CD4-positive, CD25-positive, alpha-beta regulatory T cell (primary cell): ENCODE measurements around the gene SRPK2. TPM values are rescaled to one million over a fixed set of nuclear protein-coding genes. Genes with fewer than 3 reads are reported as not detected.

Experiments
- ATAC-seq, 2 donors: fragments of 150-1000 bp; cut with Tn5 transposase; one replicate each; pipeline ENCODE4 v1.10.0; 2021; ENCODE audit warnings: low read depth in 2 of 2, moderate number of reproducible peaks in 2 of 2, moderate library complexity in 1 of 2
- DNase-seq, 3 donors: peaks; one replicate each; pipeline versions ENCODE4 v3.0.0 to v3.0.0-alpha.2; 2012 to 2022; ENCODE audit warnings: mixed read lengths in 1 of 3
- H3K27ac ChIP-seq: one replicate; pipeline ENCODE4 v1.7.0; 2013; ENCODE audit warnings: mild to moderate bottlenecking, low read length; ENCODE audit not compliant: insufficient read depth, poor library complexity, severe bottlenecking
- H3K27me3 ChIP-seq: one replicate; pipeline ENCODE4 v1.7.0; 2013; ENCODE audit warnings: low read length; ENCODE audit not compliant: control insufficient read depth, insufficient read depth
- H3K36me3 ChIP-seq: one replicate; pipeline ENCODE4 v1.7.0; 2013; ENCODE audit warnings: mild to moderate bottlenecking, low read length, moderate library complexity; ENCODE audit not compliant: control insufficient read depth, insufficient read depth
- H3K4me1 ChIP-seq: 2 replicates; pipeline ENCODE4 v1.7.0; 2013; ENCODE audit warnings: mild to moderate bottlenecking, low read length; ENCODE audit not compliant: insufficient read depth, control insufficient read depth, poor library complexity, severe bottlenecking
- H3K4me3 ChIP-seq: one replicate; pipeline ENCODE4 v1.7.0; 2013; ENCODE audit warnings: low read depth, mild to moderate bottlenecking, low read length, moderate library complexity
- H3K9me3 ChIP-seq, 2 experiments: 1 replicate in 1 of 2; 2 replicates in 1 of 2; pipeline ENCODE4 v1.7.0; 2013; ENCODE audit warnings: low read length in 2 of 2, mild to moderate bottlenecking in 1 of 2, moderate library complexity in 1 of 2; ENCODE audit not compliant: control insufficient read depth in 2 of 2
- H3K27ac Mint-ChIP-seq, 3 donors: one replicate each; pipeline ENCODE4 v1.8.0; 2020 to 2022; ENCODE audit warnings: mild to moderate bottlenecking in 3 of 3, mixed read lengths in 3 of 3, moderate library complexity in 2 of 3
- H3K27me3 Mint-ChIP-seq: one replicate; pipeline ENCODE4 v1.8.0; 2022; ENCODE audit warnings: mild to moderate bottlenecking, mixed read lengths
- H3K36me3 Mint-ChIP-seq: one replicate; pipeline ENCODE4 v1.8.0; 2020; ENCODE audit warnings: mixed read lengths
- H3K4me1 Mint-ChIP-seq, 4 donors: one replicate each; pipeline ENCODE4 v1.8.0; 2020 to 2022; ENCODE audit warnings: mixed read lengths in 4 of 4, mild to moderate bottlenecking in 1 of 4
- H3K4me3 Mint-ChIP-seq, 4 donors: one replicate each; pipeline ENCODE4 v1.8.0; 2020 to 2022; ENCODE audit warnings: mild to moderate bottlenecking in 4 of 4, mixed read lengths in 4 of 4, moderate library complexity in 3 of 4
- H3K9me3 Mint-ChIP-seq, 7 donors: one replicate each; pipeline ENCODE4 v1.8.0; 2020 to 2022; ENCODE audit warnings: mixed read lengths in 7 of 7, mild to moderate bottlenecking in 3 of 7, moderate library complexity in 2 of 7
- polyA plus RNA-seq, 4 donors: library from polyadenylated mRNA; unstranded; fragments of 300-500 nt; fragmentation: Illumina TruSeq; gene quantifications; one replicate each; pipeline ENCODE4 v1.2.3, GENCODE V29; 2021
- total RNA-seq: library from RNA; stranded (reverse); gene quantifications from one replicate; pipeline ENCODE4 v1.2.3, GENCODE V29; 2022

The SRPK2 gene
- total and polyA plus RNA-seq, 5 donors from 2014 or later, result 50.3 to 77.2 (median 62.6) TPM

DNA sequence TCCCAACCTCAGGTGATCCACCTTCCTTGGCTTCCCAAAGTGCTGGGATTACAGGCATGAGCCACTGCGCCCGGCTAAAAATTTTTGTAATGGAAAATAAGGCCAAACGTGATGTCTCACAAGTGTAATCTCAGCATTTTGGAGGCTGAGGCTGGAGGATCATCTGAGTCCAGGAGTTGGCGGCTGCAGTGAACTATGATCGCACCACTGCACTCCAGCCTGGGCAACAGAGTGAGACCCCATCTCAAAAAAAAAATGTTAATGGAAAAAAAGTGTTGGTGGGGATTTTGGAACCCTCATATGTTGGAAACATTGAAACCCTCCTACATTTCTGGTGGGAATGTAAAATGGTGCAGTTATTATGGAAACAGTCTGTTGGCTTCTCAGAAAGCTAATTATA lies 2.7 kb upstream of the SRPK2 start:
- Histone ChIP-seq H3K9me3 (no peaks in the 10 kb centered on the region), H3K27ac (no peak overlapping the region), H3K4me3 (no peak overlapping the region), H3K27me3 (no peaks in the 10 kb centered on the region), H3K36me3 (no peaks in the 10 kb centered on the region), H3K4me1 (peaks cover 18% of the 10 kb centered on the region)
- no peak overlapping the region for H3K27ac Mint-ChIP-seq
- peak overlapping the region in 2 of 4 donors; percentile 34 to 70 for H3K4me3 Mint-ChIP-seq
- H3K27me3 Mint-ChIP-seq, result peaks cover 5% of the 10 kb centered on the region
- H3K36me3 Mint-ChIP-seq, result no peaks in the 10 kb centered on the region
- DNase-seq, result no peak
- H3K9me3 Mint-ChIP-seq, result peaks cover 0 to 1% (median 0%) of the 10 kb centered on the region in 7 donors
- no peak for ATAC-seq
- peaks cover 10 to 37% (median 26%) of the 10 kb centered on the region in 4 donors for H3K4me1 Mint-ChIP-seq

DNA sequence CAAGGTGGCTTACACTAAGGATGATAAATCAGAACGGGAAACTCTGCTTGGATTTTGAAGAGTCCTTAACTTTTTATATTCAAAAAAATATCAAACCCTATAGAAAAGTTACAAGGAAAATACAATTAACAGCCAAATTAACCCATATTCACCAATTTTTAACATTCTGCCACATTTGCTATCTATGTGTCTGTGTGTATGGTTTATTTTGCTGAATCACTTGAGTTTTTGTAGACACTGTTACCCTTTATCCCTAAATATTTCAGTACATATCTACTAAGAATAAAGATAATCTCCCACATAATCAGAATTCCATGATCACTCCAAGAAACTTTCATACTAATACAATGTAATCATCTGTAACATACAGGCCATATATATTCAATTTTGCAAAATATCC lies 1.2 kb upstream of the SRPK2 start:
- Mint-ChIP-seq H3K36me3 (peaks cover 6% of the 10 kb centered on the region), H3K4me1 (peaks cover 14 to 39% (median 29%) of the 10 kb centered on the region in 4 donors), H3K27ac (peak overlapping the region in 2 of 3 donors; percentile 87 to 96), H3K9me3 (peaks cover 0 to 2% (median 0%) of the 10 kb centered on the region in 7 donors), H3K27me3 (peaks cover 5% of the 10 kb centered on the region), H3K4me3 (peak overlapping the region; percentile 86 to 99 (median 92))
- ATAC-seq, result no peak
- Histone ChIP-seq H3K4me1 (peaks cover 20% of the 10 kb centered on the region), H3K27ac (peak overlapping the region; percentile 41), H3K9me3 (no peaks in the 10 kb centered on the region), H3K4me3 (peak overlapping the region; percentile 45), H3K27me3 (no peaks in the 10 kb centered on the region), H3K36me3 (no peaks in the 10 kb centered on the region)
- DNase-seq, result no peak

DNA sequence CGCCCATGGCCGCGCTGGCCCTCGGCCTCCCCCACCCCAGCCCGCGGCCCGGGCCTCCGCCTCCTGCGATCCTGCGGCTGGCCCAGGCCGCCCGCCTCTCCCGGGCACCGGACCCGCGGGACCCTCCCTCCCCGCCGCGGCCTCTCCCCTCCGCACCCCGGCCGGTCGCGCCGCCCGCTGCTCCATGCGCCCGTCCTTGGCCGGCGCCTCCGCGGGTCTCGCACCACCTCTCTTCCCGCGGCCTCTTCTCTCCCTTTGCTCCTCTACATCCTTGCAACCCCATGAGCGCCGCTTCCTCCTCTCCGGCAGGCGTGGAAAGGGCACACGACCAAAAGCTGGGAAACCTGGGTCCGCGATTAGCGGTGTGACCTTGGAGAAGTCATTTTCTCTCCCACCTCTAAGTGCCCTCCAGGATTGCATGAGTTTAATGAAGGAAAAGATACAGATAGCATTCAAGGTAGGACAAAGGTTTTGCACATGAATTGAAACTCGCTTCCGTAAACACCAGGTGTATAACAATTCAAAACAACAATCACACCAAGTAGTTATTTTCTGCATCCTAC lies 448 bp upstream of the SRPK2 start:
- no peaks in the 10 kb centered on the region for H3K36me3 ChIP-seq

DNA sequence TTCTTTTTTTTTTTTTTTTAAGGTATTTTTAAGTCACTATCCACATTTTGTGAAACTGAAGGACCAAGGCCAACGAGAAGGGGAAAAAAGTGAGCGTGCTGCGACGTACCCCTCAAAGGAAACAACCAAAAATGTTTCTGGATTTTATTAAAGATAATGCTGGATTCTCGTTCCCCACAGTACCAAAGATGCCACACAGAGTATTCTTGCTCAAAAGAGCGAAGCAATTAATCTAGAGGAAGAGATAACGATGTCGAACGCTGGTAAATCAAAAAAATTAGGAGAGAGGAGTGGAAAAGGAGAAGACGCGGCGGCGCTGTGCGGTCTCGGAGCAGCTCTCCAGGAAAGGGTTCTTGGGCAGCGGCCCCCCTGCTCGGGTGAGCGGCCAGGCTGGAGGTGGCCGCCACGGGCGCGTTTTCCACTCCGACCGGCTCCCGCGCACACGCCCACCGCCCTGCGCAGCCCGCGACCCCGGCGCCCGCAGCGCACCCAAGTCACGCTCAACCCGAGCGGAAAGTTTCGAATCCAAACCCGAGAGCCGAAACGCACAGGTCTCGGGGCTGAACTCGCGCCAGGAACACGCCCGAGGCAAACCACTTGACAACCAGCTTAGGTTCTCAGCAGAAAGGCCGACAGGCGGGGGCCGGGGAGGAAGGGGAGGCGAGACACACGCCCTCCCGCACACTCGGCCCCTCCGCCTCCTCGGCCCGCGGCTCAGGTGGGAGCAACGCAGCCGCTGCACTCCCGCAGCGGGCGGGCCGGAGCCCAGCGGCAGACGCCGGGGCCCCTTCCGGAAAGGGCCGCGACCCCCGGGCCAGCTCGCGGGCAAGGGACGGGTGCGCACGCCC lies 989 bp downstream of the SRPK2 start:
- H3K36me3 ChIP-seq, result no peaks in the 10 kb centered on the region
- DNase-seq (peak; percentile 36 to 65 (median 44)), ATAC-seq (peak; percentile 43 to 52)
- no peak overlapping the region for H3K27ac ChIP-seq
- peaks cover 5% of the 10 kb centered on the region for H3K27me3 Mint-ChIP-seq
- H3K36me3 Mint-ChIP-seq, result peaks cover 6% of the 10 kb centered on the region
- peaks cover 20% of the 10 kb centered on the region for H3K4me1 ChIP-seq
- H3K4me3 ChIP-seq, result peak overlapping the region; percentile 87
- no peaks in the 10 kb centered on the region for H3K9me3 ChIP-seq
- H3K27me3 ChIP-seq, result no peaks in the 10 kb centered on the region
- peak overlapping the region; percentile 84 to 93 (median 86) for H3K27ac Mint-ChIP-seq
- H3K4me1 Mint-ChIP-seq, result peaks cover 14 to 55% (median 41%) of the 10 kb centered on the region in 4 donors
- H3K9me3 Mint-ChIP-seq, result peaks cover 0 to 2% (median 0%) of the 10 kb centered on the region in 7 donors
- peak overlapping the region; percentile 93 to 99 (median 94) for H3K4me3 Mint-ChIP-seq

More for the DNA sequence above, 448 bp upstream of the SRPK2 start:
- Mint-ChIP-seq H3K9me3 (peaks cover 0 to 2% (median 0%) of the 10 kb centered on the region in 7 donors), H3K4me3 (peak overlapping the region; percentile 86 to 99 (median 92)), H3K27me3 (peaks cover 5% of the 10 kb centered on the region), H3K27ac (peak overlapping the region; percentile 87 to 96 (median 95)), H3K36me3 (peaks cover 6% of the 10 kb centered on the region), H3K4me1 (peaks cover 14 to 45% (median 34%) of the 10 kb centered on the region in 4 donors)
- no peaks in the 10 kb centered on the region for H3K27me3 ChIP-seq
- H3K9me3 ChIP-seq, result no peaks in the 10 kb centered on the region
- DNase-seq, result peak in 2 of 3 donors; percentile 34 to 39
- peak overlapping the region; percentile 61 for H3K4me3 ChIP-seq
- H3K4me1 ChIP-seq, result peaks cover 20% of the 10 kb centered on the region
- peak; percentile 13 to 22 for ATAC-seq
- peak overlapping the region; percentile 50 for H3K27ac ChIP-seq

DNA sequence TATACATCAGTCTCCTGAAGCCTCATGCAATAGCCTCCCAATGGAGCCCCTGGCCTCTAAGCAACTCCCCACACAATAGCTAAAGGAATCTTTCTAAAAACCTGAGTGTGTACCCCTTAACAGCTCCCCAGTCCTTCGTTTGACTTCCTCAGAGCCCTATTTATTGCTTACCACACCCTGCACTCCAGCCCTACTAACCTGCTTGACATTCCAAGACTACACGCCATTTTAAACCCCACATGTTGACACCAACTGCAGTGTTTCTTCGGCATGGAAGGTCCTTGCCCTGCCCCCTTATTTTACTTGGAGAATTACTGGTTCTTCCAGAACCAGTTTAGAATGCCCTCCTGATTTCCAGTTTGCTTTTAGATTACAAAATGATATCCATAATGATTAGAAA lies 10.8 kb downstream of the SRPK2 start:
- Mint-ChIP-seq H3K36me3 (peaks cover 10% of the 10 kb centered on the region), H3K4me3 (no peak overlapping the region), H3K27me3 (no peaks in the 10 kb centered on the region), H3K9me3 (peaks cover 0 to 2% (median 0%) of the 10 kb centered on the region in 7 donors), H3K27ac (peak overlapping the region in 1 of 3 donors; percentile 22), H3K4me1 (peaks cover 19 to 74% (median 45%) of the 10 kb centered on the region in 4 donors)
- Histone ChIP-seq H3K27me3 (no peaks in the 10 kb centered on the region), H3K36me3 (no peaks in the 10 kb centered on the region), H3K9me3 (no peaks in the 10 kb centered on the region), H3K4me3 (no peak overlapping the region), H3K4me1 (peaks cover 17% of the 10 kb centered on the region), H3K27ac (no peak overlapping the region)
- no peak for ATAC-seq
- DNase-seq, result no peak

DNA sequence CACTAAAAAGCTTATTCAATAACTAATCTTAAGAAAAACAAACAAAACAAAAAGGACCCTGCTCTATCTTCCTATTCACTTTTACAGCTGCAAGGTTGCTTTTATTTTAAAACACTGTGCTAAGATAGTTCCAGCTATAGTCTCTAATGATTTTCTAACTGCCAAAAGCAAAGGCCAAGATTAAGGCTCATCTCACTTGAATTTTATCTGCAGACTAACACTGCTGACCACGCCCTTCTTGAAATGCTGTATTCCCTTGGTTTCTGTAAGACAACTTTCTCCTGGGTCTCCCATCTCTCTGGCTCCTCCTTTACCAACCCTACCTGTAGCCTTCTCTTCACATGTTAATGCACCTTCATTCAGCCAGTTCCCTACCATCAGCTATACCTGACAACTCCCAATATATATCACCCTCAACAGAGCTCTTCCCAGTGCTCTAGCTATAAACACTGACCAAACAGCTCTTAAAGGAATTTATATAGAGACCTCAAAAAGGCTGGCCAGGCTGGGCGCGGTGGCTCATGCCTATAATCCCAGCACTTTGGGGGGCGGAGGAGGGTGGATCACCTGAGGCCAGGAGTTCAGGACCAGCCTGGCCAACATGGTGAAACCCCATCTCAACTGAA lies 11.7 kb downstream of the SRPK2 start:
- no peaks in the 10 kb centered on the region for H3K27me3 ChIP-seq
- H3K27ac ChIP-seq, result no peak overlapping the region
- no peaks in the 10 kb centered on the region for H3K36me3 ChIP-seq
- no peaks in the 10 kb centered on the region for H3K9me3 ChIP-seq
- Mint-ChIP-seq H3K4me1 (peaks cover 24 to 73% (median 47%) of the 10 kb centered on the region in 4 donors), H3K36me3 (peaks cover 7% of the 10 kb centered on the region), H3K4me3 (peak overlapping the region in 1 of 4 donors; percentile 11), H3K27ac (peak overlapping the region in 1 of 3 donors; percentile 15), H3K27me3 (no peaks in the 10 kb centered on the region), H3K9me3 (peaks cover 0 to 2% (median 0%) of the 10 kb centered on the region in 7 donors)
- DNase-seq (no peak), ATAC-seq (no peak)
- peaks cover 17% of the 10 kb centered on the region for H3K4me1 ChIP-seq
- H3K4me3 ChIP-seq, result no peak overlapping the region

DNA sequence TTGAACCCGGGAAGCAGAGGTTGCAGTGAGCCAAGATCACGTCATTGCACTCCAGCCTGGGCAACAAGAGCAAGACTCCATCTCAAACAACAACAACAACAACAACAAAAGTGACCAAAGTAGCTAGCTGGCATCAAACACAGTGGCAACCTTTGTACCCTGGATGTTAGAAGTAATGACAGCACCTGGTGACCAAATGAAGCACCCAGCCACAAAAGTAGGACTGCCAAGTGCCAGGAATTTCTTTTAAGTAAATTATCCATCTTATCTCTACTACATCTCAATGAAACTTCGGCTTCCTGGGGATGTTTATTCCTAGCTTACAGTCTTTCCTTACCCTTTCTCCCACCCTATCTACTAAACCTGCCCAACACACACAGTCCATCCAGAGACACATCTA lies 18.8 kb downstream of the SRPK2 start:
- Histone ChIP-seq H3K27ac (no peak overlapping the region), H3K36me3 (no peaks in the 10 kb centered on the region), H3K4me3 (no peak overlapping the region), H3K27me3 (no peaks in the 10 kb centered on the region), H3K4me1 (peaks cover 6% of the 10 kb centered on the region), H3K9me3 (no peaks in the 10 kb centered on the region)
- peaks cover 20 to 72% (median 43%) of the 10 kb centered on the region in 4 donors for H3K4me1 Mint-ChIP-seq
- no peak for ATAC-seq
- no peak for DNase-seq
- H3K27ac Mint-ChIP-seq, result peak overlapping the region; percentile 52 to 81 (median 70)
- no peaks in the 10 kb centered on the region for H3K9me3 Mint-ChIP-seq
- peak overlapping the region in 1 of 4 donors; percentile 5 for H3K4me3 Mint-ChIP-seq
- no peaks in the 10 kb centered on the region for H3K27me3 Mint-ChIP-seq
- peaks cover 14% of the 10 kb centered on the region for H3K36me3 Mint-ChIP-seq
